ENCODE measurements around the gene SEC14L2. TPM values are rescaled to one million over a fixed set of nuclear protein-coding genes. Genes with fewer than 3 reads are reported as not detected.

Gene SEC14L2
- total RNA-seq, 4 donors from 2014 or later = 16.6 to 45.4 (median 28.2) TPM

GRCh38 chr22:30438559-30438958, 41.7 kb downstream of the SEC14L2 start:
- intact Hi-C loops (cut with DNase I) = no loop called here
- Histone ChIP-seq H3K4me3 (no peak overlapping the region), H3K27me3 (peaks cover 0 to 33% (median 0%) of the 10 kb centered on the region in 4 donors), H3K27ac (peak overlapping the region; percentile 39 to 88 (median 80)), H3K36me3 (no peaks in the 10 kb centered on the region), H3K9me3 (no peaks in the 10 kb centered on the region), H3K4me1 (peaks cover 0 to 60% (median 5%) of the 10 kb centered on the region in 3 donors)
- WGBS, 2 donors = 69 to 81% methylated on average over 3 of the region's 3 CpGs
- no peak for DNase-seq
- no peak for TF ChIP-seq CTCF (IDR thresholded peaks at IDR 0.05)
- no peak for TF ChIP-seq POLR2A (IDR thresholded peaks at IDR 0.05)

GRCh38 chr22:30439226-30439625, 42.4 kb downstream of the SEC14L2 start:
- Histone ChIP-seq H3K9me3 (no peaks in the 10 kb centered on the region), H3K27me3 (peaks cover 0 to 37% (median 0%) of the 10 kb centered on the region in 4 donors), H3K36me3 (no peaks in the 10 kb centered on the region), H3K4me1 (peaks cover 0 to 65% (median 5%) of the 10 kb centered on the region in 3 donors), H3K27ac (peak overlapping the region; percentile 21 to 88 (median 80)), H3K4me3 (no peak overlapping the region)
- 47 to 60% methylated on average over 3 to 4 of the region's 4 CpGs for WGBS, 2 donors
- TF ChIP-seq POLR2A (IDR thresholded peaks at IDR 0.05) (no peak), CTCF (IDR thresholded peaks at IDR 0.05) (no peak)
- DNase-seq = no peak
- intact Hi-C loops (cut with DNase I) = no loop called here

DNA sequence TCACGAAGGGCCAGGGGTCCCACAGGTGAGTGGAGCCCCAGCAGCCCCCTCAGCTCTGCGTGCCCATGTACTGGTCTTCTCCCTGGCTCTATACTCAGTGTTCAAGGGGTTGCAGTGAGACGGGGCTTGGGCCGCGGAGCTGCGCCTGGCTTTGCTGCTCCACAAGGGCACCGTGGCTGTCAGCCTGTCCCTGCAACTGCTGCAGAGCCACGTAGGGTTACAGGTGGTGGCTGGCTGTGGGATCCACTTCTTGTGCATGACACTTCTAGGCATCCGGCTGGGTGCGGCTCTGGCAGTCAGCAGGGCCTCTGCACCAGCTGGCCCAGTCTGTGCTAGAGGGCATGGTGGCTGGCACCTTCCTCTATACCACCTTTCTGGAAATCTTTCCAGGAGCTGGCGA, 43.0 kb downstream of the SEC14L2 start:
- no peak for TF ChIP-seq CTCF (IDR thresholded peaks at IDR 0.05)
- no peak for TF ChIP-seq POLR2A (IDR thresholded peaks at IDR 0.05)
- intact Hi-C loops (cut with DNase I) = loop anchor here (10.0 kb wide), 1 partner anchor 315 kb away; no protein-coding TSS in a partner anchor
- Histone ChIP-seq H3K27me3 (peaks cover 0 to 37% (median 0%) of the 10 kb centered on the region in 4 donors), H3K9me3 (no peaks in the 10 kb centered on the region), H3K27ac (peak overlapping the region; percentile 39 to 88 (median 80)), H3K4me1 (peaks cover 0 to 71% (median 5%) of the 10 kb centered on the region in 3 donors), H3K36me3 (no peaks in the 10 kb centered on the region), H3K4me3 (no peak overlapping the region)
- no peak for DNase-seq
- WGBS, 2 donors = 52 to 69% methylated on average over 3 to 5 of the region's 11 CpGs

DNA sequence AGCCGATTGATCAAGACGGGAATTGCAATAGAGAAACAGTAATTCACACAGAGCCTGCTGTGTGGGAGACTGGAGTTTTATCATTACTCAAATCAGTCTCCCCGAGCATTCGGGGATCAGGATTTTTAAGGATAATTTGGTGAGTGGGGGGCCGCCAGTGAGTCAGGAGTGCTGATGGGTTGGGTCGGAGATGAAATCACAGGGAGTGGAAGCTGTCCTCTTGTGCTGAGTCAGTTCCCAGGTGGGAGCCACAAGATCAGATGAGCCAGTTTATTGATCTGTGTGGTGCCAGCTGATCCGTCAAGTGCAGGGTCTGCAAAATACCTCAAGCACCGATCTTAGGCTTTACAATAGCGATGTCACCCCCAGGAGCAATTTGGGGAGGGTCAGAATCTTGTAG, 44.3 kb downstream of the SEC14L2 start:
- intact Hi-C loops (cut with DNase I) = loop anchor here (10.0 kb wide), 1 partner anchor 314 kb away; no protein-coding TSS in a partner anchor
- H3K4me3 ChIP-seq = no peak overlapping the region
- no peak for DNase-seq
- H3K9me3 ChIP-seq = no peaks in the 10 kb centered on the region
- peak overlapping the region in 2 of 4 donors; percentile 83 to 88 for H3K27ac ChIP-seq
- no peak for TF ChIP-seq CTCF (IDR thresholded peaks at IDR 0.05)
- TF ChIP-seq POLR2A (IDR thresholded peaks at IDR 0.05) = no peak
- H3K36me3 ChIP-seq = no peaks in the 10 kb centered on the region
- 78 to 84% methylated on average over 9 of the region's 9 CpGs for WGBS, 2 donors
- peaks cover 0 to 65% (median 5%) of the 10 kb centered on the region in 3 donors for H3K4me1 ChIP-seq
- H3K27me3 ChIP-seq = peaks cover 0 to 45% (median 0%) of the 10 kb centered on the region in 4 donors

- no peak for DNase-seq
- Histone ChIP-seq H3K27me3 (peaks cover 0 to 44% (median 0%) of the 10 kb centered on the region in 4 donors), H3K9me3 (no peaks in the 10 kb centered on the region), H3K4me3 (no peak overlapping the region), H3K36me3 (no peaks in the 10 kb centered on the region), H3K27ac (peak overlapping the region in 3 of 4 donors; percentile 36 to 75 (median 74)), H3K4me1 (peaks cover 0 to 38% (median under 1%) of the 10 kb centered on the region in 3 donors)
- WGBS, 2 donors = 18 to 29% methylated on average over 10 to 11 of the region's 11 CpGs
- no peak for TF ChIP-seq POLR2A (IDR thresholded peaks at IDR 0.05)
- peak; percentile 48 to 88 (median 69) for TF ChIP-seq CTCF (IDR thresholded peaks at IDR 0.05)
- intact Hi-C loops (cut with DNase I) = loop anchor here (10.0 kb wide), 1 partner anchor 310 kb away; no protein-coding TSS in a partner anchor
Measured at GRCh38 chr22:30444632-30445437, 48.0 kb downstream of the SEC14L2 start.

Measured in esophagus squamous epithelium (tissue), 5 donors.